BJ (cell line): ENCODE measurements around the gene IL19. TPM values are rescaled to one million over a fixed set of nuclear protein-coding genes. Genes with fewer than 3 reads are reported as not detected.
A peak's percentile ranks its signal among the peaks of the same experiment; 100 is the strongest.

Experiments used
- CTCF ChIA-PET: fragments of 350-600 bp; formaldehyde crosslinking; extraction: SDS; loops from one replicate; lab custom pipeline; 2021; ENCODE audit warnings: antibody characterized with exemption, inconsistent platforms; lab: Yijun Ruan, JAX
- POLR2A ChIA-PET: fragments of 300-600 bp; sonication (Branson Sonifier 250); formaldehyde crosslinking; extraction: SDS; loops from one replicate; lab custom pipeline; 2021; ENCODE audit warnings: antibody characterized with exemption; lab: Charles Lee
- DNase-seq: peaks from one replicate; pipeline ENCODE4 v3.0.0-alpha.2; 2011; ENCODE audit warnings: low read depth
- H3K27me3 ChIP-seq: 2 replicates; pipeline ENCODE4 v1.6.0; 2011; ENCODE audit warnings: low read length; ENCODE audit not compliant: control insufficient read depth, insufficient read depth
- H3K36me3 ChIP-seq: 2 replicates; pipeline ENCODE4 v1.5.1; 2011; ENCODE audit warnings: low read length; ENCODE audit not compliant: control insufficient read depth, insufficient read depth
- H3K4me3 ChIP-seq: 2 replicates; pipeline ENCODE4 v1.5.1; 2011; ENCODE audit warnings: low read depth, mild to moderate bottlenecking, control low read depth, low read length
- CTCF ChIP-seq: IDR thresholded peaks from 2 replicates; pipeline ENCODE4 v1.5.1; 2011; ENCODE audit warnings: low read depth, mild to moderate bottlenecking, control low read depth, inconsistent platforms, low read length, moderate library complexity; ENCODE audit not compliant: insufficient read depth
- polyA plus RNA-seq: library from polyadenylated mRNA; depleted of rRNA; stranded (reverse); fragments of >200 nt; gene quantifications from 2 replicates; pipeline ENCODE4 v1.2.3, GENCODE V29; 2011

IL19 gene
- polyA plus RNA-seq, 1 experiment: not detected

GRCh38 chr1:206748348-206749030, 22.1 kb upstream of the IL19 start:
- CTCF ChIA-PET: interaction anchor here (0.7 to 1.8 kb wide), 10 partner anchors 9 to 84 kb away, joined by 3 to 6 read pairs (median 4); no protein-coding TSS in a partner anchor
- no peak for DNase-seq
- Histone ChIP-seq H3K36me3 (no peaks in the 10 kb centered on the region), H3K27me3 (no peaks in the 10 kb centered on the region), H3K4me3 (no peak overlapping the region)
- POLR2A ChIA-PET: no interaction called here
- TF ChIP-seq CTCF: no peak

- ChIA-PET POLR2A (no interaction called here), CTCF (no interaction called here)
- no peaks in the 10 kb centered on the region for H3K27me3 ChIP-seq
- no peaks in the 10 kb centered on the region for H3K36me3 ChIP-seq
- no peak overlapping the region for H3K4me3 ChIP-seq
- TF ChIP-seq CTCF: no peak
- no peak for DNase-seq
Measured at GRCh38 chr1:206751891-206752290, 18.7 kb upstream of the IL19 start.

- Histone ChIP-seq H3K4me3 (no peak overlapping the region), H3K36me3 (no peaks in the 10 kb centered on the region), H3K27me3 (no peaks in the 10 kb centered on the region)
- no peak for TF ChIP-seq CTCF
- ChIA-PET POLR2A (no interaction called here), CTCF (interaction anchor here (1.0 kb wide), 1 partner anchor 56 kb away, joined by 3 read pairs; no protein-coding TSS in a partner anchor)
- DNase-seq: no peak
Measured at GRCh38 chr1:206752481-206752880, 18.1 kb upstream of the IL19 start.

GRCh38 chr1:206753141-206753540, 17.4 kb upstream of the IL19 start:
- H3K36me3 ChIP-seq: no peaks in the 10 kb centered on the region
- ChIA-PET POLR2A (no interaction called here), CTCF (interaction anchor here (1.0 to 1.5 kb wide), 5 partner anchors 8 to 56 kb away, joined by 3 to 5 read pairs (median 4); no protein-coding TSS in a partner anchor)
- H3K27me3 ChIP-seq: no peaks in the 10 kb centered on the region
- peak; percentile 77 for DNase-seq
- TF ChIP-seq CTCF: no peak
- H3K4me3 ChIP-seq: no peak overlapping the region

GRCh38 chr1:206754011-206754410, 16.6 kb upstream of the IL19 start:
- no peaks in the 10 kb centered on the region for H3K36me3 ChIP-seq
- POLR2A ChIA-PET: no interaction called here
- TF ChIP-seq CTCF: no peak
- no peaks in the 10 kb centered on the region for H3K27me3 ChIP-seq
- H3K4me3 ChIP-seq: no peak overlapping the region
- CTCF ChIA-PET: interaction anchor here (1.1 to 1.5 kb wide), 4 partner anchors 9 to 35 kb away, joined by 4 to 5 read pairs (median 4); no protein-coding TSS in a partner anchor
- peak; percentile 33 for DNase-seq
